WTC11 (cell line): ENCODE data around the gene FHIP1B. TPM values are rescaled to one million over a fixed set of nuclear protein-coding genes. Genes with fewer than 3 reads are reported as not detected.

Source experiments
- ATAC-seq: fragments of 200-7000 bp; cut with Tn5 transposase; 2 replicates; pipeline ENCODE4 v1.10.0; 2021; ENCODE audit warnings: mild to moderate bottlenecking, moderate library complexity
- CTCF ChIA-PET: fragments of 300-600 bp; sonication (Branson Sonifier 250); formaldehyde crosslinking; loops from one replicate; lab custom pipeline; 2021; ENCODE audit warnings: antibody characterized with exemption; lab: Charles Lee
- POLR2A ChIA-PET: fragments of 350-600 bp; sonication (Branson Sonifier 250); formaldehyde crosslinking; loops from one replicate; lab custom pipeline; 2021; ENCODE audit warnings: antibody characterized with exemption; lab: Charles Lee
- DNase-seq: peaks from one replicate; pipeline ENCODE4 v3.0.0; 2021; ENCODE audit warnings: low spot score
- H3K27ac Mint-ChIP-seq: 2 replicates; pipeline ENCODE4 v1.8.0; 2021; ENCODE audit warnings: mixed read lengths
- H3K27me3 Mint-ChIP-seq: 2 replicates; pipeline ENCODE4 v1.8.0; 2021; ENCODE audit warnings: low read depth, mild to moderate bottlenecking, moderate library complexity, mixed read lengths
- H3K36me3 Mint-ChIP-seq: 2 replicates; pipeline ENCODE4 v1.8.0; 2021; ENCODE audit warnings: mixed read lengths
- H3K4me1 Mint-ChIP-seq: 2 replicates; pipeline ENCODE4 v1.8.0; 2022; ENCODE audit warnings: mixed read lengths
- H3K4me3 Mint-ChIP-seq: 2 replicates; pipeline ENCODE4 v1.8.0; 2021; ENCODE audit warnings: mild to moderate bottlenecking, moderate library complexity, mixed read lengths
- H3K9me3 Mint-ChIP-seq: 2 replicates; pipeline ENCODE4 v1.8.0; 2021; ENCODE audit warnings: mixed read lengths
- ELF4 ChIP-seq: sonication (generic); formaldehyde crosslinking; IDR thresholded peaks from 2 replicates; pipeline ENCODE4 v1.8.1; 2022; ENCODE audit warnings: low read depth, mild to moderate bottlenecking, moderate library complexity, missing genetic modification reagents
- EMX1 ChIP-seq: fragments of 250-450 bp; sonication (Bioruptor Pico); IDR thresholded peaks from 2 replicates; pipeline ENCODE4 v1.8.0; 2021; ENCODE audit warnings: mild to moderate bottlenecking
- GABPB1 ChIP-seq: sonication (generic); formaldehyde crosslinking; IDR thresholded peaks from 2 replicates; pipeline ENCODE4 v1.8.1; 2023; ENCODE audit warnings: mild to moderate bottlenecking, missing genetic modification reagents
- NFYB ChIP-seq: sonication (generic); formaldehyde crosslinking; conservative IDR thresholded peaks from 2 replicates; pipeline ENCODE4 v1.8.0; 2022; ENCODE audit warnings: low read depth, missing genetic modification reagents
- NR3C1 ChIP-seq: sonication (generic); formaldehyde crosslinking; conservative IDR thresholded peaks from 2 replicates; pipeline ENCODE4 v1.8.1; 2023; ENCODE audit warnings: low read depth, mild to moderate bottlenecking, missing genetic modification reagents
- SMAD3 ChIP-seq: sonication (generic); formaldehyde crosslinking; IDR thresholded peaks from 2 replicates; pipeline ENCODE4 v1.8.0; 2022; ENCODE audit warnings: missing genetic modification reagents, mild to moderate bottlenecking, borderline replicate concordance
- TEAD4 ChIP-seq: sonication (generic); formaldehyde crosslinking; IDR thresholded peaks from 2 replicates; pipeline ENCODE4 v1.8.0; 2022; ENCODE audit warnings: mild to moderate bottlenecking, missing genetic modification reagents
- total RNA-seq: library from RNA; stranded (reverse); gene quantifications from 3 replicates; pipeline ENCODE4 v1.2.3, GENCODE V29; 2021
- TF ChIP-seq, protein P1 (sequence below): fragments of 250-450 bp; sonication (Bioruptor Pico); IDR thresholded peaks from 2 replicates; pipeline ENCODE4 v1.9.0; 2021; ENCODE audit warnings: mild to moderate bottlenecking, borderline replicate concordance
- TF ChIP-seq, protein P2 (sequence below): sonication (generic); formaldehyde crosslinking; IDR thresholded peaks from 2 replicates; pipeline ENCODE4 v1.8.1; 2023; ENCODE audit warnings: mild to moderate bottlenecking, moderate library complexity, missing genetic modification reagents
- TF ChIP-seq, protein P3 (sequence below): sonication (generic); formaldehyde crosslinking; IDR thresholded peaks from 2 replicates; pipeline ENCODE4 v1.8.1; 2023; ENCODE audit warnings: mild to moderate bottlenecking, missing genetic modification reagents, borderline replicate concordance
- TF ChIP-seq, protein P4 (sequence below): fragments of 250-450 bp; sonication (Bioruptor Pico); IDR thresholded peaks from 2 replicates; pipeline ENCODE4 v1.9.0; 2021; ENCODE audit warnings: mild to moderate bottlenecking
- TF ChIP-seq, protein P5 (sequence below): fragments of 250-450 bp; sonication (Bioruptor Pico); IDR thresholded peaks from 2 replicates; pipeline ENCODE4 v2.1.2; 2022; ENCODE audit warnings: mild to moderate bottlenecking, moderate library complexity
- TF ChIP-seq, protein P6 (sequence below): sonication (generic); formaldehyde crosslinking; IDR thresholded peaks from 2 replicates; pipeline ENCODE4 v1.8.1; 2023; ENCODE audit warnings: mild to moderate bottlenecking, missing genetic modification reagents, moderate library complexity

The FHIP1B gene
- total RNA-seq, 1 experiment from 2014 or later: 24.8 TPM

DNA sequence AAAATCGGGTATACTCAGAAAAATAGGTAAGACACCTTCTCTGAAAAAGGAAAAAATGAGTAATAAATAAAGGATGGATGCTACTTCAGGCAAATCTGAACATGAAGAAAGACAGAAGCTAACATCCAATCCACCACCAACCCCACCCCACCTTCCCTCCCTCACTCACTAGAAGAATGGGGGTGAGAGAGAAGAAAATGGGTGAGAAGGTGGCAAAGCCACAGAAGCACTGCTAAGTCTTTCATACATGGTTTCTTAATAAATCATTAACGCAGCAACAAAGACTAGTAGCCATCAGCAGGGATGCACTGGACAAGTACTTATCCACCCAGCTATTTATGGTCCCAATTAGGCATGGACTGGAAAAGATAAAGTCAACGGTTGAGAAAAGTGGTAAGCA lies 5.9 kb downstream of the FHIP1B start:
- CTCF ChIA-PET: interaction anchor here (1.3 to 2.2 kb wide), 3 partner anchors 23 to 125 kb away, joined by 3 to 9 read pairs (median 4); no protein-coding TSS in a partner anchor
- H3K4me3 Mint-ChIP-seq: no peak overlapping the region
- TF ChIP-seq TEAD4 (CRISPR knock-in tag) (no peak), NR3C1 (CRISPR knock-in tag) (no peak), NFYB (no peak)

DNA sequence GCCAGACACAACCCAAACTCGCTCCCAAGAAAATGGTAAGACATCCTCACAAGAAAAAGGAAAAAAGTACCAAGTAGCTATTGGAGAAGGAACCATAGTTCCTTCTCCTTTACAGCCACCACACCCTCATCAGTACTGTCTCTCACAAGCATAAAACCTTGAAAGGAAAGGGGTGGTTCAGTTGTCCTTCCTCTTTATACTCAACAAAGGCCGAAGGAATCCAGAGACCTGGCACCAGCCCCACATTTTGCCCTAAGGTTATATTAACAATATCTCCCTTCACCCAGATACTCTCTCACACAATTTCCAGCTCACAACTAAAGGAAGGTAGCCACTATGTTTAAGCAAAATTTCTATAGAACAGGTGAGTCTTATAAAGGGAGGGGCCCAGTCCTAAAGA lies 8.5 kb downstream of the FHIP1B start:
- peaks cover 5% of the 10 kb centered on the region for H3K36me3 Mint-ChIP-seq
- no peak overlapping the region for H3K27ac Mint-ChIP-seq
- ATAC-seq (no peak), DNase-seq (no peak)
- TF ChIP-seq, protein P1, sequence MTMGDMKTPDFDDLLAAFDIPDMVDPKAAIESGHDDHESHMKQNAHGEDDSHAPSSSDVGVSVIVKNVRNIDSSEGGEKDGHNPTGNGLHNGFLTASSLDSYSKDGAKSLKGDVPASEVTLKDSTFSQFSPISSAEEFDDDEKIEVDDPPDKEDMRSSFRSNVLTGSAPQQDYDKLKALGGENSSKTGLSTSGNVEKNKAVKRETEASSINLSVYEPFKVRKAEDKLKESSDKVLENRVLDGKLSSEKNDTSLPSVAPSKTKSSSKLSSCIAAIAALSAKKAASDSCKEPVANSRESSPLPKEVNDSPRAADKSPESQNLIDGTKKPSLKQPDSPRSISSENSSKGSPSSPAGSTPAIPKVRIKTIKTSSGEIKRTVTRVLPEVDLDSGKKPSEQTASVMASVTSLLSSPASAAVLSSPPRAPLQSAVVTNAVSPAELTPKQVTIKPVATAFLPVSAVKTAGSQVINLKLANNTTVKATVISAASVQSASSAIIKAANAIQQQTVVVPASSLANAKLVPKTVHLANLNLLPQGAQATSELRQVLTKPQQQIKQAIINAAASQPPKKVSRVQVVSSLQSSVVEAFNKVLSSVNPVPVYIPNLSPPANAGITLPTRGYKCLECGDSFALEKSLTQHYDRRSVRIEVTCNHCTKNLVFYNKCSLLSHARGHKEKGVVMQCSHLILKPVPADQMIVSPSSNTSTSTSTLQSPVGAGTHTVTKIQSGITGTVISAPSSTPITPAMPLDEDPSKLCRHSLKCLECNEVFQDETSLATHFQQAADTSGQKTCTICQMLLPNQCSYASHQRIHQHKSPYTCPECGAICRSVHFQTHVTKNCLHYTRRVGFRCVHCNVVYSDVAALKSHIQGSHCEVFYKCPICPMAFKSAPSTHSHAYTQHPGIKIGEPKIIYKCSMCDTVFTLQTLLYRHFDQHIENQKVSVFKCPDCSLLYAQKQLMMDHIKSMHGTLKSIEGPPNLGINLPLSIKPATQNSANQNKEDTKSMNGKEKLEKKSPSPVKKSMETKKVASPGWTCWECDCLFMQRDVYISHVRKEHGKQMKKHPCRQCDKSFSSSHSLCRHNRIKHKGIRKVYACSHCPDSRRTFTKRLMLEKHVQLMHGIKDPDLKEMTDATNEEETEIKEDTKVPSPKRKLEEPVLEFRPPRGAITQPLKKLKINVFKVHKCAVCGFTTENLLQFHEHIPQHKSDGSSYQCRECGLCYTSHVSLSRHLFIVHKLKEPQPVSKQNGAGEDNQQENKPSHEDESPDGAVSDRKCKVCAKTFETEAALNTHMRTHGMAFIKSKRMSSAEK: no peak
- TF ChIP-seq, protein P2, sequence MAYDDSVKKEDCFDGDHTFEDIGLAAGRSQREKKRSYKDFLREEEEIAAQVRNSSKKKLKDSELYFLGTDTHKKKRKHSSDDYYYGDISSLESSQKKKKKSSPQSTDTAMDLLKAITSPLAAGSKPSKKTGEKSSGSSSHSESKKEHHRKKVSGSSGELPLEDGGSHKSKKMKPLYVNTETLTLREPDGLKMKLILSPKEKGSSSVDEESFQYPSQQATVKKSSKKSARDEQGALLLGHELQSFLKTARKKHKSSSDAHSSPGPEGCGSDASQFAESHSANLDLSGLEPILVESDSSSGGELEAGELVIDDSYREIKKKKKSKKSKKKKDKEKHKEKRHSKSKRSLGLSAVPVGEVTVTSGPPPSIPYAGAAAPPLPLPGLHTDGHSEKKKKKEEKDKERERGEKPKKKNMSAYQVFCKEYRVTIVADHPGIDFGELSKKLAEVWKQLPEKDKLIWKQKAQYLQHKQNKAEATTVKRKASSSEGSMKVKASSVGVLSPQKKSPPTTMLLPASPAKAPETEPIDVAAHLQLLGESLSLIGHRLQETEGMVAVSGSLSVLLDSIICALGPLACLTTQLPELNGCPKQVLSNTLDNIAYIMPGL: no peak
- TF ChIP-seq, protein P3, sequence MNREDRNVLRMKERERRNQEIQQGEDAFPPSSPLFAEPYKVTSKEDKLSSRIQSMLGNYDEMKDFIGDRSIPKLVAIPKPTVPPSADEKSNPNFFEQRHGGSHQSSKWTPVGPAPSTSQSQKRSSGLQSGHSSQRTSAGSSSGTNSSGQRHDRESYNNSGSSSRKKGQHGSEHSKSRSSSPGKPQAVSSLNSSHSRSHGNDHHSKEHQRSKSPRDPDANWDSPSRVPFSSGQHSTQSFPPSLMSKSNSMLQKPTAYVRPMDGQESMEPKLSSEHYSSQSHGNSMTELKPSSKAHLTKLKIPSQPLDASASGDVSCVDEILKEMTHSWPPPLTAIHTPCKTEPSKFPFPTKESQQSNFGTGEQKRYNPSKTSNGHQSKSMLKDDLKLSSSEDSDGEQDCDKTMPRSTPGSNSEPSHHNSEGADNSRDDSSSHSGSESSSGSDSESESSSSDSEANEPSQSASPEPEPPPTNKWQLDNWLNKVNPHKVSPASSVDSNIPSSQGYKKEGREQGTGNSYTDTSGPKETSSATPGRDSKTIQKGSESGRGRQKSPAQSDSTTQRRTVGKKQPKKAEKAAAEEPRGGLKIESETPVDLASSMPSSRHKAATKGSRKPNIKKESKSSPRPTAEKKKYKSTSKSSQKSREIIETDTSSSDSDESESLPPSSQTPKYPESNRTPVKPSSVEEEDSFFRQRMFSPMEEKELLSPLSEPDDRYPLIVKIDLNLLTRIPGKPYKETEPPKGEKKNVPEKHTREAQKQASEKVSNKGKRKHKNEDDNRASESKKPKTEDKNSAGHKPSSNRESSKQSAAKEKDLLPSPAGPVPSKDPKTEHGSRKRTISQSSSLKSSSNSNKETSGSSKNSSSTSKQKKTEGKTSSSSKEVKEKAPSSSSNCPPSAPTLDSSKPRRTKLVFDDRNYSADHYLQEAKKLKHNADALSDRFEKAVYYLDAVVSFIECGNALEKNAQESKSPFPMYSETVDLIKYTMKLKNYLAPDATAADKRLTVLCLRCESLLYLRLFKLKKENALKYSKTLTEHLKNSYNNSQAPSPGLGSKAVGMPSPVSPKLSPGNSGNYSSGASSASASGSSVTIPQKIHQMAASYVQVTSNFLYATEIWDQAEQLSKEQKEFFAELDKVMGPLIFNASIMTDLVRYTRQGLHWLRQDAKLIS: no peak
- TF ChIP-seq, protein P4, sequence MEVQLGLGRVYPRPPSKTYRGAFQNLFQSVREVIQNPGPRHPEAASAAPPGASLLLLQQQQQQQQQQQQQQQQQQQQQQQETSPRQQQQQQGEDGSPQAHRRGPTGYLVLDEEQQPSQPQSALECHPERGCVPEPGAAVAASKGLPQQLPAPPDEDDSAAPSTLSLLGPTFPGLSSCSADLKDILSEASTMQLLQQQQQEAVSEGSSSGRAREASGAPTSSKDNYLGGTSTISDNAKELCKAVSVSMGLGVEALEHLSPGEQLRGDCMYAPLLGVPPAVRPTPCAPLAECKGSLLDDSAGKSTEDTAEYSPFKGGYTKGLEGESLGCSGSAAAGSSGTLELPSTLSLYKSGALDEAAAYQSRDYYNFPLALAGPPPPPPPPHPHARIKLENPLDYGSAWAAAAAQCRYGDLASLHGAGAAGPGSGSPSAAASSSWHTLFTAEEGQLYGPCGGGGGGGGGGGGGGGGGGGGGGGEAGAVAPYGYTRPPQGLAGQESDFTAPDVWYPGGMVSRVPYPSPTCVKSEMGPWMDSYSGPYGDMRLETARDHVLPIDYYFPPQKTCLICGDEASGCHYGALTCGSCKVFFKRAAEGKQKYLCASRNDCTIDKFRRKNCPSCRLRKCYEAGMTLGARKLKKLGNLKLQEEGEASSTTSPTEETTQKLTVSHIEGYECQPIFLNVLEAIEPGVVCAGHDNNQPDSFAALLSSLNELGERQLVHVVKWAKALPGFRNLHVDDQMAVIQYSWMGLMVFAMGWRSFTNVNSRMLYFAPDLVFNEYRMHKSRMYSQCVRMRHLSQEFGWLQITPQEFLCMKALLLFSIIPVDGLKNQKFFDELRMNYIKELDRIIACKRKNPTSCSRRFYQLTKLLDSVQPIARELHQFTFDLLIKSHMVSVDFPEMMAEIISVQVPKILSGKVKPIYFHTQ: no peak
- TF ChIP-seq, protein P5, sequence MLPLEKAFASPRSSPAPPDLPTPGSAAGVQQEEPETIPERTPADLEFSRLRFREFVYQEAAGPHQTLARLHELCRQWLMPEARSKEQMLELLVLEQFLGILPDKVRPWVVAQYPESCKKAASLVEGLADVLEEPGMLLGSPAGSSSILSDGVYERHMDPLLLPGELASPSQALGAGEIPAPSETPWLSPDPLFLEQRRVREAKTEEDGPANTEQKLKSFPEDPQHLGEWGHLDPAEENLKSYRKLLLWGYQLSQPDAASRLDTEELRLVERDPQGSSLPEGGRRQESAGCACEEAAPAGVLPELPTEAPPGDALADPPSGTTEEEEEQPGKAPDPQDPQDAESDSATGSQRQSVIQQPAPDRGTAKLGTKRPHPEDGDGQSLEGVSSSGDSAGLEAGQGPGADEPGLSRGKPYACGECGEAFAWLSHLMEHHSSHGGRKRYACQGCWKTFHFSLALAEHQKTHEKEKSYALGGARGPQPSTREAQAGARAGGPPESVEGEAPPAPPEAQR (CRISPR knock-in tag): no peak
- TF ChIP-seq SMAD3 (CRISPR knock-in tag) (no peak), GABPB1 (CRISPR knock-in tag) (no peak), ELF4 (CRISPR knock-in tag) (no peak), EMX1 (CRISPR knock-in tag) (no peak)
- TF ChIP-seq, protein P6, sequence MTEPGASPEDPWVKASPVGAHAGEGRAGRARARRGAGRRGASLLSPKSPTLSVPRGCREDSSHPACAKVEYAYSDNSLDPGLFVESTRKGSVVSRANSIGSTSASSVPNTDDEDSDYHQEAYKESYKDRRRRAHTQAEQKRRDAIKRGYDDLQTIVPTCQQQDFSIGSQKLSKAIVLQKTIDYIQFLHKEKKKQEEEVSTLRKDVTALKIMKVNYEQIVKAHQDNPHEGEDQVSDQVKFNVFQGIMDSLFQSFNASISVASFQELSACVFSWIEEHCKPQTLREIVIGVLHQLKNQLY (CRISPR knock-in tag): no peak
- no peaks in the 10 kb centered on the region for H3K4me1 Mint-ChIP-seq
- no peak overlapping the region for H3K4me3 Mint-ChIP-seq
- no peaks in the 10 kb centered on the region for H3K9me3 Mint-ChIP-seq
- no peaks in the 10 kb centered on the region for H3K27me3 Mint-ChIP-seq
- ChIA-PET CTCF (interaction anchor here (2.1 kb wide), 1 partner anchor 137 kb away, joined by 6 read pairs; no protein-coding TSS in a partner anchor), POLR2A (no interaction called here)

More for the DNA sequence above, 5.9 kb downstream of the FHIP1B start:
- no peak overlapping the region for H3K27ac Mint-ChIP-seq
- no peaks in the 10 kb centered on the region for H3K9me3 Mint-ChIP-seq
- DNase-seq (no peak), ATAC-seq (no peak)
- no peaks in the 10 kb centered on the region for H3K27me3 Mint-ChIP-seq
- H3K36me3 Mint-ChIP-seq: no peaks in the 10 kb centered on the region
- POLR2A ChIA-PET: no interaction called here
- H3K4me1 Mint-ChIP-seq: peaks cover 3% of the 10 kb centered on the region; the same call in 1 of the 2 replicates
